ENCODE measurements around the gene PAEP.

The PAEP gene

DNA sequence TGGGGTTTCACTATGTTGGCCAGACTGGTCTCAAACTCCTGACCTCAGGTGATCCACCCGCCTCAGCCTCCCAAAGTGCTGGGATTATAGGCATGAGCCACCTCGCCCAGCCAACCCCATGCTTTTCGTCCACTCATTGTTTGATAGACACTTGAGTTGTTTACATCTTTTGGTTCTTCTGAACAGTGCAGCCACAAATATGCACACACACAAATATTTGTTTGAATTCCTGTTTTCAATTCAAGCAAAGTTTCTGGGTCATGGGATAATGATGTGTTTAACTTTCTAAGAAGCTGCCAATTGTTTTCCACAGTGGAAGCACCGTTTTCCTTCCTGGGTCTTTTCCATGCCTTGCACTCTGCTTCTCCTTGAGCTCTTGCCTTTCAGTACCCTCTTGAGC is 6.8 kb upstream of the PAEP start:
- TF ChIP-seq FOXP2 (optimal IDR thresholded peaks at IDR 0.05; ENCODE audit: borderline replicate concordance, extremely low read depth, extremely low read length, insufficient read depth) (no peak), TAF1 (IDR thresholded peaks at IDR 0.05; ENCODE audit: borderline replicate concordance, insufficient read depth, low read length) (no peak), POLR2AphosphoS5 (IDR thresholded peaks at IDR 0.05; ENCODE audit: low read depth, low read length) (no peak), SIN3A (IDR thresholded peaks at IDR 0.05; ENCODE audit: borderline replicate concordance, insufficient read depth, low read length) (no peak)
- TF ChIP-seq, protein P1, sequence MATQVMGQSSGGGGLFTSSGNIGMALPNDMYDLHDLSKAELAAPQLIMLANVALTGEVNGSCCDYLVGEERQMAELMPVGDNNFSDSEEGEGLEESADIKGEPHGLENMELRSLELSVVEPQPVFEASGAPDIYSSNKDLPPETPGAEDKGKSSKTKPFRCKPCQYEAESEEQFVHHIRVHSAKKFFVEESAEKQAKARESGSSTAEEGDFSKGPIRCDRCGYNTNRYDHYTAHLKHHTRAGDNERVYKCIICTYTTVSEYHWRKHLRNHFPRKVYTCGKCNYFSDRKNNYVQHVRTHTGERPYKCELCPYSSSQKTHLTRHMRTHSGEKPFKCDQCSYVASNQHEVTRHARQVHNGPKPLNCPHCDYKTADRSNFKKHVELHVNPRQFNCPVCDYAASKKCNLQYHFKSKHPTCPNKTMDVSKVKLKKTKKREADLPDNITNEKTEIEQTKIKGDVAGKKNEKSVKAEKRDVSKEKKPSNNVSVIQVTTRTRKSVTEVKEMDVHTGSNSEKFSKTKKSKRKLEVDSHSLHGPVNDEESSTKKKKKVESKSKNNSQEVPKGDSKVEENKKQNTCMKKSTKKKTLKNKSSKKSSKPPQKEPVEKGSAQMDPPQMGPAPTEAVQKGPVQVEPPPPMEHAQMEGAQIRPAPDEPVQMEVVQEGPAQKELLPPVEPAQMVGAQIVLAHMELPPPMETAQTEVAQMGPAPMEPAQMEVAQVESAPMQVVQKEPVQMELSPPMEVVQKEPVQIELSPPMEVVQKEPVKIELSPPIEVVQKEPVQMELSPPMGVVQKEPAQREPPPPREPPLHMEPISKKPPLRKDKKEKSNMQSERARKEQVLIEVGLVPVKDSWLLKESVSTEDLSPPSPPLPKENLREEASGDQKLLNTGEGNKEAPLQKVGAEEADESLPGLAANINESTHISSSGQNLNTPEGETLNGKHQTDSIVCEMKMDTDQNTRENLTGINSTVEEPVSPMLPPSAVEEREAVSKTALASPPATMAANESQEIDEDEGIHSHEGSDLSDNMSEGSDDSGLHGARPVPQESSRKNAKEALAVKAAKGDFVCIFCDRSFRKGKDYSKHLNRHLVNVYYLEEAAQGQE (IDR thresholded peaks at IDR 0.05; ENCODE audit: insufficient read depth in 1 of 2, low read depth in 2 of 2, low read length in 2 of 2) = no peak

- TF ChIP-seq TAF1 (IDR thresholded peaks at IDR 0.05; ENCODE audit: borderline replicate concordance, insufficient read depth, low read length) (no peak), SIN3A (IDR thresholded peaks at IDR 0.05; ENCODE audit: borderline replicate concordance, insufficient read depth, low read length) (no peak), FOXP2 (optimal IDR thresholded peaks at IDR 0.05; ENCODE audit: borderline replicate concordance, extremely low read depth, extremely low read length, insufficient read depth) (no peak), POLR2AphosphoS5 (IDR thresholded peaks at IDR 0.05; ENCODE audit: low read depth, low read length) (no peak)
- TF ChIP-seq, protein P1 (IDR thresholded peaks at IDR 0.05; ENCODE audit: insufficient read depth in 1 of 2, low read depth in 2 of 2, low read length in 2 of 2) = no peak
Measured at GRCh38 chr9:135555203-135555602, 6.4 kb upstream of the PAEP start.

DNA sequence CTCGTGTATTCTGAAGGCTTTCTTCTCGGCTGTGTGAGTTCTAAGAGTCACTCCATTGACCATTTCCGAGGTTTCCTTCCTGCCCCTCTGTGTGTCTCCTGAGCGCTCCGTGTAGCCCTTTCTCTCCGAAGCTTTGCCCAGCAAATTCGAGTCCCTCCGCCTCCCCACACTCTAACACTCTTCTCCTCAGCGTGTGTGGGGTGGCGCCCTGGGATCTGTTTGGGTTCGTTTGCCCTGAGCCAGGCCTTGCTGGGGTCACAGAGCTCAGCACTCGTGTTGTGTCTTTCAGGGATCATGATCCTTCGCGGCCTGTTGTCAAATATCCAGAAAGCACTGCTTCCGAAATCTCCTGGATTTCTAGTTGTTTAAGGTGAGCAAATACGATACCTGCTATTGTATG is 5.6 kb upstream of the PAEP start:
- TF ChIP-seq TAF1 (IDR thresholded peaks at IDR 0.05; ENCODE audit: borderline replicate concordance, insufficient read depth, low read length) = no peak
- no peak for TF ChIP-seq POLR2AphosphoS5 (IDR thresholded peaks at IDR 0.05; ENCODE audit: low read depth, low read length)
- TF ChIP-seq FOXP2 (optimal IDR thresholded peaks at IDR 0.05; ENCODE audit: borderline replicate concordance, extremely low read depth, extremely low read length, insufficient read depth) = no peak

- TF ChIP-seq, protein P1 (IDR thresholded peaks at IDR 0.05; ENCODE audit: insufficient read depth in 1 of 2, low read depth in 2 of 2, low read length in 2 of 2) = no peak
- TF ChIP-seq SIN3A (IDR thresholded peaks at IDR 0.05; ENCODE audit: borderline replicate concordance, insufficient read depth, low read length) = no peak
- TF ChIP-seq POLR2AphosphoS5 (IDR thresholded peaks at IDR 0.05; ENCODE audit: low read depth, low read length) = no peak
- no peak for TF ChIP-seq FOXP2 (optimal IDR thresholded peaks at IDR 0.05; ENCODE audit: borderline replicate concordance, extremely low read depth, extremely low read length, insufficient read depth)
- TF ChIP-seq TAF1 (IDR thresholded peaks at IDR 0.05; ENCODE audit: borderline replicate concordance, insufficient read depth, low read length) = no peak
Measured at GRCh38 chr9:135559606-135560005, 1.9 kb upstream of the PAEP start.

- TF ChIP-seq TAF1 (IDR thresholded peaks at IDR 0.05; ENCODE audit: borderline replicate concordance, insufficient read depth, low read length) (no peak), POLR2AphosphoS5 (IDR thresholded peaks at IDR 0.05; ENCODE audit: low read depth, low read length) (no peak), SIN3A (IDR thresholded peaks at IDR 0.05; ENCODE audit: borderline replicate concordance, insufficient read depth, low read length) (no peak), FOXP2 (optimal IDR thresholded peaks at IDR 0.05; ENCODE audit: borderline replicate concordance, extremely low read depth, extremely low read length, insufficient read depth) (no peak)
- TF ChIP-seq, protein P1 (IDR thresholded peaks at IDR 0.05; ENCODE audit: insufficient read depth in 1 of 2, low read depth in 2 of 2, low read length in 2 of 2) = no peak
Measured at GRCh38 chr9:135562235-135562745, 734 bp downstream of the PAEP start.
